IMR-90 (cell line): Measurements from ENCODE around the gene ZNF579. TPM values are rescaled to one million over a fixed set of nuclear protein-coding genes. Genes with fewer than 3 reads are reported as not detected.

Source experiments
- ATAC-seq: fragments of 200-7000 bp; cut with Tn5 transposase; 2 replicates; pipeline ENCODE4 v1.9.1; 2020; ENCODE audit warnings: low read depth, mild to moderate bottlenecking, moderate library complexity
- BruUV-seq: library from RNA; stranded (reverse); fragments of 400-500 nt; replicated peaks from 2 replicates; lab custom pipeline; 2021; lab: Mats Ljungman, UMichigan
- CTCF ChIA-PET: fragments of 300-600 bp; formaldehyde crosslinking; extraction: SDS; loops from one replicate; lab custom pipeline; 2021; ENCODE audit warnings: antibody characterized with exemption; lab: Yijun Ruan, JAX
- POLR2A ChIA-PET: fragments of 300-600 bp; sonication (Branson Sonifier 250); formaldehyde crosslinking; loops from one replicate; lab custom pipeline; 2022; ENCODE audit warnings: antibody characterized with exemption; ENCODE audit not compliant: unreplicated experiment; lab: Charles Lee
- DNase-seq: peaks from one replicate; pipeline ENCODE4 v3.0.0; 2013
- H2AFZ ChIP-seq: replicated peaks from 2 replicates; pipeline ENCODE3; 2013; ENCODE audit warnings: low read length, mild to moderate bottlenecking; ENCODE audit not compliant: poor library complexity
- H2AK5ac ChIP-seq: 2 replicates; pipeline ENCODE4 v1.6.1; 2013; ENCODE audit warnings: low read depth, low read length, inconsistent platforms
- H2AK9ac ChIP-seq: replicated peaks from 2 replicates; pipeline ENCODE3; 2013; ENCODE audit warnings: mild to moderate bottlenecking, low read depth, low read length, moderate library complexity; ENCODE audit not compliant: poor library complexity
- H2BK120ac ChIP-seq: 2 replicates; pipeline ENCODE4 v1.6.1; 2013; ENCODE audit warnings: low read depth, low read length, inconsistent platforms
- H2BK15ac ChIP-seq: 3 replicates; pipeline ENCODE4 v1.6.1; 2013; ENCODE audit warnings: low read depth, low read length, inconsistent platforms
- H2BK20ac ChIP-seq: 2 replicates; pipeline ENCODE4 v1.6.1; 2013; ENCODE audit warnings: low read depth, mild to moderate bottlenecking, inconsistent platforms, low read length, moderate library complexity
- H2BK5ac ChIP-seq: 2 replicates; pipeline ENCODE4 v1.6.1; 2013; ENCODE audit warnings: mild to moderate bottlenecking, low read depth, low read length, inconsistent platforms; ENCODE audit not compliant: poor library complexity, severe bottlenecking
- H3K14ac ChIP-seq: replicated peaks from 2 replicates; pipeline ENCODE4 v1.6.1; 2013; ENCODE audit warnings: low read depth, low read length, inconsistent platforms
- H3K18ac ChIP-seq: 2 replicates; pipeline ENCODE4 v1.6.1; 2013; ENCODE audit warnings: low read depth, low read length, control low read depth
- H3K23ac ChIP-seq: 2 replicates; pipeline ENCODE4 v1.6.1; 2013; ENCODE audit warnings: low read depth, low read length, inconsistent platforms
- H3K27ac ChIP-seq: 2 replicates; pipeline ENCODE4 v1.5.1; 2013; ENCODE audit warnings: mild to moderate bottlenecking, control low read depth, low read length; ENCODE audit not compliant: insufficient read depth
- H3K27me3 ChIP-seq: 2 replicates; pipeline ENCODE4 v1.6.1; 2013; ENCODE audit warnings: low read length; ENCODE audit not compliant: control insufficient read depth, insufficient read depth
- H3K36me3 ChIP-seq: 2 replicates; pipeline ENCODE4 v1.6.1; 2013; ENCODE audit warnings: low read length, mixed read lengths; ENCODE audit not compliant: control insufficient read depth, insufficient read depth
- H3K4ac ChIP-seq: 2 replicates; pipeline ENCODE4 v1.6.1; 2013; ENCODE audit warnings: low read depth, low read length, inconsistent platforms
- H3K4me1 ChIP-seq: 2 replicates; pipeline ENCODE4 v1.6.1; 2013; ENCODE audit warnings: low read length, mixed read lengths; ENCODE audit not compliant: control insufficient read depth, insufficient read depth
- H3K4me2 ChIP-seq: 2 replicates; pipeline ENCODE4 v1.6.1; 2013; ENCODE audit warnings: low read depth, mild to moderate bottlenecking, control low read depth, low read length, moderate library complexity
- H3K4me3 ChIP-seq: 2 replicates; pipeline ENCODE4 v1.5.1; 2013; ENCODE audit warnings: low read depth, mild to moderate bottlenecking, control low read depth, low read length, moderate library complexity; ENCODE audit not compliant: insufficient read depth
- H3K56ac ChIP-seq: 2 replicates; pipeline ENCODE4 v1.6.1; 2013; ENCODE audit warnings: low read length, inconsistent platforms; ENCODE audit not compliant: insufficient read depth; ENCODE audit errors: extremely low read depth
- H3K79me1 ChIP-seq, 2 experiments: 2 replicates each; pipeline ENCODE4 v1.6.1; 2013; ENCODE audit warnings: low read length in 2 of 2, inconsistent platforms in 1 of 2, low read depth in 1 of 2
- H3K9ac ChIP-seq: 2 replicates; pipeline ENCODE4 v1.6.1; 2013; ENCODE audit warnings: low read depth, low read length, control low read depth
- H3K9me1 ChIP-seq: 2 replicates; pipeline ENCODE4 v1.6.1; 2013; ENCODE audit warnings: low read length, inconsistent platforms; ENCODE audit not compliant: insufficient read depth
- H3K9me3 ChIP-seq: 2 replicates; pipeline ENCODE4 v1.6.1; 2013; ENCODE audit warnings: low read length; ENCODE audit not compliant: control insufficient read depth, insufficient read depth
- H4K20me1 ChIP-seq: 2 replicates; pipeline ENCODE4 v1.6.1; 2013; ENCODE audit warnings: low read length, inconsistent platforms; ENCODE audit not compliant: insufficient read depth
- H4K5ac ChIP-seq: 2 replicates; pipeline ENCODE4 v1.6.1; 2013; ENCODE audit warnings: mild to moderate bottlenecking, low read depth, low read length, control low read depth
- H4K8ac ChIP-seq, 2 experiments: 2 replicates each; pipeline ENCODE4 v1.6.1; 2013; ENCODE audit warnings: low read depth in 2 of 2, low read length in 2 of 2, control low read depth in 1 of 2, inconsistent platforms in 1 of 2
- H4K91ac ChIP-seq: 2 replicates; pipeline ENCODE4 v1.6.1; 2013; ENCODE audit warnings: low read depth, low read length, inconsistent platforms; ENCODE audit not compliant: insufficient read depth
- CEBPB ChIP-seq: IDR thresholded peaks from 2 replicates; pipeline ENCODE4 v1.6.1; 2012; ENCODE audit warnings: low read depth, low read length, improper control_type of control experiment
- CHD1 ChIP-seq: IDR thresholded peaks from 2 replicates; pipeline ENCODE4 v1.6.1; 2012; ENCODE audit warnings: low read depth, low read length, improper control_type of control experiment
- FOS ChIP-seq: fragments of 150-350 bp; IDR thresholded peaks from 2 replicates; pipeline ENCODE4 v1.6.1; 2016; ENCODE audit warnings: low read depth, low read length
- MAFK ChIP-seq: IDR thresholded peaks from 2 replicates; pipeline ENCODE4 v1.6.1; 2012; ENCODE audit warnings: low read depth, low read length, improper control_type of control experiment
- MAZ ChIP-seq: IDR thresholded peaks from 2 replicates; pipeline ENCODE4 v1.6.1; 2012; ENCODE audit warnings: low read depth, mild to moderate bottlenecking, low read length, improper control_type of control experiment, moderate library complexity, borderline replicate concordance
- MXI1 ChIP-seq: IDR thresholded peaks from 2 replicates; pipeline ENCODE4 v1.6.1; 2012; ENCODE audit warnings: low read depth, mild to moderate bottlenecking, low read length, moderate library complexity, borderline replicate concordance
- NFE2L2 ChIP-seq: fragments of 150-350 bp; IDR thresholded peaks from 2 replicates; pipeline ENCODE4 v1.6.1; 2016; ENCODE audit warnings: low read depth, mild to moderate bottlenecking, low read length
- POLR2A ChIP-seq: IDR thresholded peaks from 2 replicates; pipeline ENCODE4 v1.6.1; 2012; ENCODE audit warnings: mild to moderate bottlenecking, low read depth, low read length
- RAD21 ChIP-seq: IDR thresholded peaks from 2 replicates; pipeline ENCODE4 v1.6.1; 2012; ENCODE audit warnings: low read length, improper control_type of control experiment
- RCOR1 ChIP-seq: IDR thresholded peaks from 2 replicates; pipeline ENCODE4 v1.6.1; 2012; ENCODE audit warnings: mild to moderate bottlenecking, low read length, improper control_type of control experiment; ENCODE audit not compliant: insufficient replicate concordance
- RFX5 ChIP-seq: IDR thresholded peaks from 2 replicates; pipeline ENCODE4 v1.8.0; 2012; ENCODE audit warnings: low read depth, mild to moderate bottlenecking, low read length, moderate library complexity
- SMC3 ChIP-seq: fragments of 150-350 bp; IDR thresholded peaks from 2 replicates; pipeline ENCODE4 v1.6.1; 2016; ENCODE audit warnings: low read depth, mild to moderate bottlenecking, antibody characterized with exemption, low read length, moderate library complexity
- WGBS, 2 experiments: methylation state at CpG; one replicate each; pipeline versions ENCODE4 v1.1.5 to v1.1.7; 2013; ENCODE audit warnings: missing lambda C conversion rate in 2 of 2; ENCODE audit not compliant: insufficient read length in 1 of 2; ENCODE audit errors: extremely low coverage in 2 of 2; 5-methylcytosine and 5-hydroxymethylcytosine counted together
- dilution Hi-C: fragments of 300-500 bp; cut with HindIII; formaldehyde crosslinking; loops from one replicate; pipeline ENCODE4 v1.14.3; 2018; ENCODE audit warnings: low sequenced_read_pairs; ENCODE audit not compliant: unreplicated experiment
- in situ Hi-C: fragments of 300-500 bp; cut with MboI; formaldehyde crosslinking; loops from 3 replicates; pipeline ENCODE4 v1.14.3; 2019; ENCODE audit warnings: low sequenced_read_pairs, inconsistent platforms, mixed read lengths
- intact Hi-C: fragments of 100-400 bp; cut with micrococcal nuclease; formaldehyde crosslinking; loops from 2 replicates; pipeline ENCODE4 v1.10.0; 2022
- polyA plus RNA-seq, 3 experiments: library from polyadenylated mRNA; depleted of rRNA; stranded (reverse); fragments of >200 nt; gene quantifications; 2 replicates each; pipeline ENCODE4 v1.2.3, GENCODE V29; 2012; ENCODE audit warnings: low replicate concordance in 1 of 3
- total RNA-seq: library from RNA; depleted of rRNA; stranded (reverse); fragments of >200 nt; gene quantifications from 2 replicates; pipeline ENCODE4 v1.2.3, GENCODE V29; 2012
- TF ChIP-seq, protein P1 (sequence below): fragments of 150-350 bp; IDR thresholded peaks from 2 replicates; pipeline ENCODE4 v1.6.1; 2016; ENCODE audit warnings: low read depth, mild to moderate bottlenecking, low read length, moderate library complexity, borderline replicate concordance
- TF ChIP-seq, protein P2 (sequence below): fragments of 150-350 bp; IDR thresholded peaks from 2 replicates; pipeline ENCODE4 v1.6.1; 2017; ENCODE audit warnings: mild to moderate bottlenecking, antibody characterized with exemption, low read length, low read depth

The ZNF579 gene
- total and polyA plus RNA-seq, 2 of the 4 experiments (the other 2 are of a cell fraction) = 0.54 to 9.0 TPM

DNA sequence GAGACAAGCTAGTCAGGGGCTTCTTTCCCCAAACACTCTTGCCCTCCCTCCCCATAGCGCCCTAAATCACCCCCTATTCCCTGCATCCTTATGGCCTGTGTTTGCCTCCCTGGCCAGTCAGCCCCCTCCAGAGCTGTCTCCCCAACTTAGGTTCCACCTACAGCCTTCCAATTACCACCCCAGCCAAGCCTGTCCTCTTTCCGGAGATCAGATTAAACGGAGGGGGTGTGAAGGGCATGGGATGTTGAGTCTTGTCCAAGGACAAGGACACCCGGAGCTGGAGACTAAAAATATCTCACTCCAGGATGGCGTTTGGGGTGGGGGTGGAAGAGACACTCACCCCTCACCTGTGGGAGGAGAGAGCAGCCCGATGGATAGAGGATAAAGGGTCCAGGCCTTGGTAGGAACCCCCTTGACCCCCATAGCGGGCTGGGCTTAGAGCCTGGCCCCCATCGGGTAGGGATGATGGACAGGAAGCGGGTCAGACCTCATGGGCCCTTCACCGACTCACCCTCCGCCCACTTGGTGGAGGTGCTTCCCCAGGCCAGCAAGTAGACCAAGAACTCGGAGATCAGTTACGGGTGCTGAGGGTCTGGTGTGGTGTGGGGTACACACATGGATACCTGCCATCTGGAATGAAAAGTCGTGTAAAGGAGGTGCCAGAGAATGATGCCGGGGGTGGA, 30.8 kb upstream of the ZNF579 start (continued):
- TF ChIP-seq CEBPB = no peak

DNA sequence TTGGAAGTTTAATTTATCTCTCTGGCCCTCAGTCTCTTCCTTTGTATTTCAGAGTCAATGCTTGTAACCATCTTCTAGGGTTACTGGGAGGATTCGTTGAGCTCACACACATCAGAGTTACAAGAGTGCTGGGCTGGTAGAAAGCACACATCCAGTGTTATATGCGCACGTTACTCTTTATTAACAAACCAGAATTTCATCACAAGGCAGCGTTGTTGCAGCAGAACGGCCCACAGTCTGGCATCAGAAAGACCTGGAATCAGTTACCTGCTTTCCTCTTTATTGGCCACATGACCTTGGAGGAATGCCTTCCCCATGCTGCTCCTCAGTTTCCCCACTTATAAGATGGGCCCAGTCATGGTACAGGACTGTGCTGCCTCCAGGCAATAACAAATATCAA, 28.7 kb upstream of the ZNF579 start:
- H3K27ac ChIP-seq = no peak overlapping the region
- ChIA-PET POLR2A (no interaction called here), CTCF (no interaction called here)
- peaks cover 9% of the 10 kb centered on the region; the same call in 1 of the 2 replicates for H3K9me1 ChIP-seq
- no peak overlapping the region for H2BK20ac ChIP-seq
- no peak overlapping the region for H2BK5ac ChIP-seq
- H3K4me3 ChIP-seq = no peak overlapping the region
- H3K4me1 ChIP-seq = peaks cover 5% of the 10 kb centered on the region; the same call in 1 of the 2 replicates
- WGBS, 2 experiments = 92% methylated on average over 2 of the region's 5 CpGs; no CpG with 5 or more reads in 1 of the 2 experiments
- no peak overlapping the region for H3K4me2 ChIP-seq
- intact Hi-C loops = no loop called here
- H3K14ac ChIP-seq = no peak overlapping the region
- in situ Hi-C loops = loop anchor here (5.0 kb wide), 1 partner anchor 92 kb away; no protein-coding TSS in a partner anchor
- H3K4ac ChIP-seq = no peak overlapping the region
- H3K27me3 ChIP-seq = no peaks in the 10 kb centered on the region
- H3K18ac ChIP-seq = no peak overlapping the region
- no peak overlapping the region for H4K8ac ChIP-seq
- H3K9ac ChIP-seq = no peak overlapping the region
- H2AK5ac ChIP-seq = no peak overlapping the region
- H3K79me1 ChIP-seq = peaks cover 44 to 76% of the 10 kb centered on the region in 2 experiments
- H4K91ac ChIP-seq = no peak overlapping the region
- H2AFZ ChIP-seq = no peak overlapping the region
- no TSS peak for BruUV-seq
- no peak overlapping the region for H2BK15ac ChIP-seq
- no peak overlapping the region for H3K56ac ChIP-seq
- no peak overlapping the region for H2BK120ac ChIP-seq
- no peak overlapping the region for H4K5ac ChIP-seq
- dilution Hi-C loops = no loop called here
- peaks cover 24% of the 10 kb centered on the region for H3K36me3 ChIP-seq
- no peak overlapping the region for H2AK9ac ChIP-seq
- ATAC-seq (no peak), DNase-seq (no peak)
- H3K9me3 ChIP-seq = peaks cover 5% of the 10 kb centered on the region; the same call in 1 of the 2 replicates
- peaks cover 42% of the 10 kb centered on the region for H4K20me1 ChIP-seq
- H3K23ac ChIP-seq = no peak overlapping the region
- TF ChIP-seq CHD1 (no peak), RFX5 (no peak), RCOR1 (no peak), MXI1 (no peak), CEBPB (no peak), RAD21 (no peak), MAZ (no peak), NFE2L2 (no peak), POLR2A (no peak), SMC3 (no peak), MAFK (no peak), FOS (no peak)
- TF ChIP-seq, protein P1, sequence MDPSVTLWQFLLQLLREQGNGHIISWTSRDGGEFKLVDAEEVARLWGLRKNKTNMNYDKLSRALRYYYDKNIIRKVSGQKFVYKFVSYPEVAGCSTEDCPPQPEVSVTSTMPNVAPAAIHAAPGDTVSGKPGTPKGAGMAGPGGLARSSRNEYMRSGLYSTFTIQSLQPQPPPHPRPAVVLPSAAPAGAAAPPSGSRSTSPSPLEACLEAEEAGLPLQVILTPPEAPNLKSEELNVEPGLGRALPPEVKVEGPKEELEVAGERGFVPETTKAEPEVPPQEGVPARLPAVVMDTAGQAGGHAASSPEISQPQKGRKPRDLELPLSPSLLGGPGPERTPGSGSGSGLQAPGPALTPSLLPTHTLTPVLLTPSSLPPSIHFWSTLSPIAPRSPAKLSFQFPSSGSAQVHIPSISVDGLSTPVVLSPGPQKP = no peak
- TF ChIP-seq, protein P2, sequence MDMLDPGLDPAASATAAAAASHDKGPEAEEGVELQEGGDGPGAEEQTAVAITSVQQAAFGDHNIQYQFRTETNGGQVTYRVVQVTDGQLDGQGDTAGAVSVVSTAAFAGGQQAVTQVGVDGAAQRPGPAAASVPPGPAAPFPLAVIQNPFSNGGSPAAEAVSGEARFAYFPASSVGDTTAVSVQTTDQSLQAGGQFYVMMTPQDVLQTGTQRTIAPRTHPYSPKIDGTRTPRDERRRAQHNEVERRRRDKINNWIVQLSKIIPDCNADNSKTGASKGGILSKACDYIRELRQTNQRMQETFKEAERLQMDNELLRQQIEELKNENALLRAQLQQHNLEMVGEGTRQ = no peak
